Ovary (tissue), 9 donors: ENCODE results near the gene MRFAP1L1. TPM values are rescaled to one million over a fixed set of nuclear protein-coding genes. Genes with fewer than 3 reads are reported as not detected.

ENCODE experiments used
- DNase-seq, 5 donors: peaks; one replicate each; pipeline ENCODE4 v3.0.0-alpha.2; 2019 to 2020
- H3K27ac ChIP-seq, 2 donors: fragments of 200-600 bp; one replicate each; pipeline versions ENCODE4 v1.5.1 to v1.8.0; 2019 to 2022
- H3K27me3 ChIP-seq: fragments of 200-600 bp; one replicate; pipeline ENCODE4 v1.8.0; 2022
- H3K36me3 ChIP-seq: fragments of 200-600 bp; sonication (generic); one replicate; pipeline ENCODE4 v1.5.1; 2019
- H3K4me1 ChIP-seq: one replicate; pipeline ENCODE4 v1.8.1; 2013; ENCODE audit warnings: mild to moderate bottlenecking, moderate library complexity; ENCODE audit not compliant: insufficient read depth
- H3K4me3 ChIP-seq: fragments of 200-600 bp; sonication (generic); one replicate; pipeline ENCODE4 v1.5.1; 2017
- H3K9me3 ChIP-seq, 2 donors: fragments of 200-600 bp in 1 of 2; sonication (generic) in 1 of 2; one replicate each; pipeline versions ENCODE4 v1.5.1 to v1.8.1; 2013 to 2019; ENCODE audit warnings: mild to moderate bottlenecking in 1 of 2, moderate library complexity in 1 of 2
- CTCF ChIP-seq, 3 donors: fragments of 450-650 bp in 2 of 3; fragments of 200-600 bp in 1 of 3; IDR thresholded peaks; one replicate each; pipeline versions ENCODE4 v1.5.1 to v1.8.0; 2016 to 2022; ENCODE audit warnings: antibody characterized with exemption in 3 of 3, mild to moderate bottlenecking in 1 of 3
- EP300 ChIP-seq: sonication (generic); formaldehyde crosslinking; IDR thresholded peaks from one replicate; pipeline ENCODE4 v1.6.1; 2017; ENCODE audit warnings: antibody characterized with exemption
- POLR2A ChIP-seq: fragments of 450-650 bp; IDR thresholded peaks from one replicate; pipeline ENCODE4 v1.6.1; 2017; ENCODE audit warnings: antibody characterized with exemption, mild to moderate bottlenecking, moderate library complexity
- WGBS, 3 donors: extraction: QIAGEN DNeasy Blood & Tissue Kit in 1 of 3; methylation state at CpG; one replicate each; pipeline versions ENCODE4 v1.1.5 to v1.1.7; 2013 to 2017; 5-methylcytosine and 5-hydroxymethylcytosine counted together
- intact Hi-C, 4 donors: fragments of 100-400 bp; cut with DNase I; formaldehyde crosslinking; loops; one replicate each; pipeline versions ENCODE4 v1.11.0 to v1.15.1; 2022 to 2023
- polyA plus RNA-seq, 2 donors: library from polyadenylated mRNA; stranded (reverse); fragments of 200-250 nt in 1 of 2; fragments of 350-450 nt in 1 of 2; fragmentation: Illumina TruSeq in 1 of 2; extraction: RNeasy Lipid Tissue Mini Kit (QIAGEN cat#74804) in 1 of 2; gene quantifications; one replicate each; pipeline ENCODE4 v1.2.3, GENCODE V29; 2013 to 2014
- total RNA-seq, 7 donors: library from RNA; depleted of rRNA in 2 of 7; stranded (reverse); fragments of >200 nt in 2 of 7; fragmentation: NEBNext Ultra II Directional in 3 of 7; extraction: Animal tissue kit (Norgen Biotek cat#: 25700) in 3 of 7; gene quantifications; one replicate each; pipeline versions ENCODE4 v1.1.0 to v1.2.4, GENCODE V29; 2016 to 2023
- donor health status: DM: no; HTN: no; CAD: no; lungs with moderate emphysema.
- donor health status: DM: no; HTN: no; CAD: no.
- donor health status: Bipolar disorder and iron deficiency.
- donor health status: DM: yes; HTN: yes; CAD: no.
- donor health status: DM: no; HTN: no; CAD: no.
- donor health status: DM: yes; HTN: yes; CAD: no.

Gene MRFAP1L1
- total and polyA plus RNA-seq, 9 donors, result 59.3 to 80.6 (median 65.3) TPM

- H3K27ac ChIP-seq, result no peak overlapping the region
- no peak overlapping the region for H3K4me3 ChIP-seq
- H3K4me1 ChIP-seq, result peaks cover 4% of the 10 kb centered on the region
- TF ChIP-seq EP300 (no peak), POLR2A (no peak), CTCF (IDR thresholded peaks at IDR 0.05) (no peak)
- no peaks in the 10 kb centered on the region for H3K36me3 ChIP-seq
- intact Hi-C loops, result no loop called here
- WGBS, 3 donors, result 82 to 85% (median 85%) methylated on average over 13 of the region's 13 CpGs
- DNase-seq, result no peak
- H3K27me3 ChIP-seq, result no peaks in the 10 kb centered on the region
- H3K9me3 ChIP-seq, result no peaks in the 10 kb centered on the region
These were observed 8.3 kb downstream of the MRFAP1L1 start for GRCh38 chr4:6701371-6701770.

GRCh38 chr4:6699903-6700302, 9.8 kb downstream of the MRFAP1L1 start:
- Histone ChIP-seq H3K36me3 (no peaks in the 10 kb centered on the region), H3K4me3 (no peak overlapping the region), H3K9me3 (no peaks in the 10 kb centered on the region), H3K27me3 (no peaks in the 10 kb centered on the region), H3K27ac (no peak overlapping the region), H3K4me1 (peaks cover 3% of the 10 kb centered on the region)
- no peak for DNase-seq
- intact Hi-C loops, result no loop called here
- 95 to 100% (median 97%) methylated on average over 1 of the region's 1 CpG for WGBS, 3 donors
- TF ChIP-seq POLR2A, result no peak
- no peak for TF ChIP-seq CTCF (IDR thresholded peaks at IDR 0.05)
- no peak for TF ChIP-seq EP300

GRCh38 chr4:6699388-6699787, 10.3 kb downstream of the MRFAP1L1 start:
- Histone ChIP-seq H3K4me1 (peaks cover 3% of the 10 kb centered on the region), H3K4me3 (no peak overlapping the region), H3K9me3 (no peaks in the 10 kb centered on the region), H3K27ac (no peak overlapping the region), H3K36me3 (no peaks in the 10 kb centered on the region), H3K27me3 (no peaks in the 10 kb centered on the region)
- 72 to 85% (median 77%) methylated on average over 5 of the region's 5 CpGs for WGBS, 3 donors
- TF ChIP-seq EP300, result no peak
- DNase-seq, result no peak
- intact Hi-C loops, result no loop called here

- no peak overlapping the region for H3K27ac ChIP-seq
- DNase-seq, result no peak
- 95% methylated on average over 6 of the region's 6 CpGs for WGBS, 3 donors
These were observed 12.5 kb downstream of the MRFAP1L1 start for GRCh38 chr4:6697131-6697530.

GRCh38 chr4:6696611-6697010, 13.1 kb downstream of the MRFAP1L1 start:
- Histone ChIP-seq H3K27ac (no peak overlapping the region), H3K9me3 (no peaks in the 10 kb centered on the region), H3K4me3 (no peak overlapping the region), H3K4me1 (no peaks in the 10 kb centered on the region), H3K36me3 (no peaks in the 10 kb centered on the region), H3K27me3 (no peaks in the 10 kb centered on the region)
- TF ChIP-seq POLR2A (no peak), CTCF (IDR thresholded peaks at IDR 0.05) (no peak), EP300 (no peak)
- intact Hi-C loops, result no loop called here
- no peak for DNase-seq
- 71 to 77% (median 75%) methylated on average over 8 of the region's 8 CpGs for WGBS, 3 donors

More at GRCh38 chr4:6697131-6697530, 12.5 kb downstream of the MRFAP1L1 start:
- Histone ChIP-seq H3K4me1 (no peaks in the 10 kb centered on the region), H3K27me3 (no peaks in the 10 kb centered on the region), H3K9me3 (no peaks in the 10 kb centered on the region), H3K4me3 (no peak overlapping the region), H3K36me3 (no peaks in the 10 kb centered on the region)
- intact Hi-C loops, result no loop called here
- TF ChIP-seq POLR2A, result no peak
- TF ChIP-seq CTCF (IDR thresholded peaks at IDR 0.05), result no peak
- no peak for TF ChIP-seq EP300
